Naive thymus-derived CD8-positive, alpha-beta T cell (primary cell): ENCODE results near the gene C1orf167. TPM values are rescaled to one million over a fixed set of nuclear protein-coding genes. Genes with fewer than 3 reads are reported as not detected.
A peak's percentile ranks its signal among the peaks of the same experiment; 100 is the strongest.

Experiments used
- ATAC-seq, 2 donors: fragments of 150-1000 bp; cut with Tn5 transposase in 1 of 2; sonication (Bioruptor Pico), chemical (Tn5 transposase) in 1 of 2; 1 replicate in 1 of 2; 2 replicates in 1 of 2; pipeline ENCODE4 v1.10.0; 2021; ENCODE audit warnings: mild to moderate bottlenecking in 2 of 2, moderate library complexity in 2 of 2
- POLR2A ChIA-PET: fragments of 350-600 bp; sonication (Branson Sonifier 250); formaldehyde crosslinking; loops from one replicate; lab custom pipeline; 2021; ENCODE audit warnings: antibody characterized with exemption; lab: Charles Lee
- DNase-seq, 10 donors: peaks; one replicate each; pipeline versions ENCODE4 v3.0.0 to v3.0.0-alpha.2; 2020 to 2022
- H3K27ac Mint-ChIP-seq, 10 donors: one replicate each; pipeline ENCODE4 v1.8.0; 2020 to 2022; ENCODE audit warnings: mild to moderate bottlenecking in 10 of 10, mixed read lengths in 10 of 10, moderate library complexity in 4 of 10, inconsistent platforms in 1 of 10
- H3K27me3 Mint-ChIP-seq, 5 donors: one replicate each; pipeline ENCODE4 v1.8.0; 2021 to 2022; ENCODE audit warnings: mixed read lengths in 5 of 5
- H3K36me3 Mint-ChIP-seq, 3 donors: one replicate each; pipeline ENCODE4 v1.8.0; 2020 to 2022; ENCODE audit warnings: mixed read lengths in 3 of 3, mild to moderate bottlenecking in 2 of 3, inconsistent platforms in 1 of 3
- H3K4me1 Mint-ChIP-seq, 4 donors: one replicate each; pipeline ENCODE4 v1.8.0; 2021 to 2022; ENCODE audit warnings: mixed read lengths in 4 of 4
- H3K4me3 Mint-ChIP-seq, 10 donors: one replicate each; pipeline ENCODE4 v1.8.0; 2020 to 2022; ENCODE audit warnings: mild to moderate bottlenecking in 10 of 10, mixed read lengths in 10 of 10, moderate library complexity in 6 of 10, inconsistent platforms in 1 of 10
- H3K9me3 Mint-ChIP-seq, 9 donors: one replicate each; pipeline ENCODE4 v1.8.0; 2020 to 2022; ENCODE audit warnings: mixed read lengths in 9 of 9, mild to moderate bottlenecking in 3 of 9, inconsistent platforms in 1 of 9, moderate library complexity in 1 of 9
- polyA plus RNA-seq, 3 donors: library from polyadenylated mRNA; unstranded; fragments of 300-500 nt; fragmentation: Illumina TruSeq; gene quantifications; one replicate each; pipeline ENCODE4 v1.2.3, GENCODE V29; 2021
- total RNA-seq, 8 experiments: library from RNA in 2 of 8; stranded (reverse) in 2 of 8; gene quantifications; one replicate each; pipeline ENCODE4 v1.2.3 and lab custom pipeline; 2021 to 2026

Gene C1orf167
- total and polyA plus RNA-seq, 5 experiments from 2014 or later: not detected

DNA sequence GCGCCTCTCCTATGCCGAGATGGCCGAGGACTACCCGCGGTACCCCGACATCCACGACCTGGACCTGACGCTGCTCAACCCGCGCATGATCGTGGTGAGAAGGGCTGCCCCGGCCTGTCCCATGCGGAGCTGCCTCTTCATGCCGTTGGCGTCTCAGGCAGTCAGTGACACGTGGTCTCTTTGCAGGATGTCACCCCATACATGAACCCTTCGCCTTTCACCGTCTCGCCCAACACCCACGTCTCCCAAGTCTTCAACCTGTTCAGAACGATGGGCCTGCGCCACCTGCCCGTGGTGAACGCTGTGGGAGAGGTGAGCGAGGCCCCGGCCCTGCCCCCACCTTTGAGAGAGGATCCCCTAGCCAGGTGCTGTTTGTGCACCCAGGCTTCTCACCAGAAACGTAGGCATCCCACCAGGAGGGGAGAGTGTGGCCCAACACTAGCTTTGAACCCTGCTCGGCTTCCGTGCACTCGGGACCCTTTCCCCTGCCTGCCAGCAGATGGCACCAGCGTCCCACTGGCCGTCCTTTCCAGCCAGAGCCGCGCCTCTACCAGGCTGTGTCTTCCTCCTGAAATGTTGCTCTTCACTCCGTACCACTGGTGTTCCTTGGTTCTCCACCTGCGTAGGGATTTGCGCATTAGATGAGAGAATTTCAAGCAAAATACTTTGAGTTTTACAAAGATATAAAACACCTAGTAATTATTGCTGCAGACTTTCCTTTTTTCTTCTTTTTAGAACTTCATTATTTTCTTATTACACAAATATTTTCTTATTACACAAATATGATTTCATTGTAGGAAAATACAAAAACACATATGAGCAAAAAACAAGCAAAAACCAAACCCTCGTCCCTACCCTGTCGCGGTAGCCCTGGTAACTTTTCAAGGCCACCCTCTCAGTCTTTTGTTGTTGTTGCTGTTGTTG lies 76.6 kb downstream of the C1orf167 start:
- Mint-ChIP-seq H3K9me3 (no peaks in the 10 kb centered on the region), H3K36me3 (peaks cover 0 to 58% (median 16%) of the 10 kb centered on the region in 3 donors), H3K4me3 (no peak overlapping the region), H3K27ac (no peak overlapping the region), H3K4me1 (peaks cover 3 to 11% (median 4%) of the 10 kb centered on the region in 4 donors), H3K27me3 (no peaks in the 10 kb centered on the region)
- peak; percentile 96 to 97 for ATAC-seq
- POLR2A ChIA-PET: interaction anchor here (2.7 kb wide), 1 partner anchor 69 kb away, joined by 22 read pairs; no protein-coding TSS in a partner anchor
- DNase-seq: peak; percentile 56 to 83 (median 72)

Other genes starting within 250 kb of the C1orf167 start
- 1 to 10 TPM; 2.5 to 3.8 TPM for gene FBXO2, start 107.8 kb upstream of the C1orf167 start, total RNA-seq
- gene FBXO2, start 107.8 kb upstream of the C1orf167 start, polyA plus RNA-seq: 1 to 10 TPM; 2.3 to 5.4 (median 3.6) TPM
- gene FBXO44, start 107.3 kb upstream of the C1orf167 start, total RNA-seq: 10 to 100 TPM; 54.3 to 55.7 TPM
- gene FBXO44, start 107.3 kb upstream of the C1orf167 start, polyA plus RNA-seq: 10 to 100 TPM in 1 of 3 donors, 1 to 10 TPM in 2; 6.4 to 10.1 (median 9.5) TPM
- gene FBXO6, start 98.0 kb upstream of the C1orf167 start, total RNA-seq: 1 to 10 TPM; 3.2 to 3.7 TPM
- 10 to 100 TPM; 12.9 to 22.2 (median 14.0) TPM for gene FBXO6, start 98.0 kb upstream of the C1orf167 start, polyA plus RNA-seq
- 10 to 100 TPM; 19.7 to 21.3 TPM for gene MAD2L2, start 81.0 kb upstream of the C1orf167 start, total RNA-seq
- gene MAD2L2, start 81.0 kb upstream of the C1orf167 start, polyA plus RNA-seq: 10 to 100 TPM; 52.2 to 66.1 (median 54.2) TPM
- gene DRAXIN, start 70.5 kb upstream of the C1orf167 start, total RNA-seq: under 1 TPM; 0.22 to 0.29 TPM
- under 1 TPM; 0.07 to 0.29 (median 0.14) TPM for gene DRAXIN, start 70.5 kb upstream of the C1orf167 start, polyA plus RNA-seq
- gene AGTRAP, start 26.1 kb upstream of the C1orf167 start, total RNA-seq: 10 to 100 TPM; 16.7 to 19.3 TPM
- gene AGTRAP, start 26.1 kb upstream of the C1orf167 start, polyA plus RNA-seq: 100 to 1,000 TPM in 1 of 3 donors, 10 to 100 TPM in 2; 57.3 to 106 (median 90.0) TPM
- gene MTHFR, start 43.8 kb downstream of the C1orf167 start, total RNA-seq: 10 to 100 TPM; 63.9 to 71.7 TPM
- gene MTHFR, start 43.8 kb downstream of the C1orf167 start, polyA plus RNA-seq: 1 to 10 TPM; 3.7 to 9.5 (median 8.0) TPM
- 10 to 100 TPM; 26.8 to 31.8 TPM for gene CLCN6, start 44.0 kb downstream of the C1orf167 start, total RNA-seq
- 1 to 10 TPM; 1.2 to 2.8 (median 2.1) TPM for gene CLCN6, start 44.0 kb downstream of the C1orf167 start, polyA plus RNA-seq
- gene NPPA, start 85.6 kb downstream of the C1orf167 start, total RNA-seq: not detected
- gene NPPA, start 85.6 kb downstream of the C1orf167 start, polyA plus RNA-seq: not detected
- not detected for gene NPPB, start 96.8 kb downstream of the C1orf167 start, total RNA-seq
- not detected for gene NPPB, start 96.8 kb downstream of the C1orf167 start, polyA plus RNA-seq
- gene KIAA2013, start 164.2 kb downstream of the C1orf167 start, total RNA-seq: 10 to 100 TPM; 26.8 to 27.9 TPM
- 10 to 100 TPM; 19.6 to 51.6 (median 38.0) TPM for gene KIAA2013, start 164.2 kb downstream of the C1orf167 start, polyA plus RNA-seq
- gene PLOD1, start 172.5 kb downstream of the C1orf167 start, total RNA-seq: 1 to 10 TPM; 4.5 to 5.0 TPM
- gene PLOD1, start 172.5 kb downstream of the C1orf167 start, polyA plus RNA-seq: 1 to 10 TPM; 5.0 to 7.9 (median 5.7) TPM
- gene MFN2, start 218.3 kb downstream of the C1orf167 start, total RNA-seq: 10 to 100 TPM; 47.1 to 49.9 TPM
- 10 to 100 TPM; 29.1 to 38.0 (median 29.5) TPM for gene MFN2, start 218.3 kb downstream of the C1orf167 start, polyA plus RNA-seq